Tongue (tissue), 2 donors: ENCODE results near the gene PCCA. TPM values are rescaled to one million over a fixed set of nuclear protein-coding genes. Genes with fewer than 3 reads are reported as not detected.

Source experiments
- DNase-seq: peaks from one replicate; pipeline ENCODE4 v3.0.0-alpha.2; 2015
- total RNA-seq: library from RNA; depleted of rRNA; stranded (reverse); fragments of >200 nt; gene quantifications from one replicate; pipeline ENCODE4 v1.2.3, GENCODE V29; 2014

The PCCA gene
- total RNA-seq, 1 donor from 2014 or later, result 59.7 TPM

DNA sequence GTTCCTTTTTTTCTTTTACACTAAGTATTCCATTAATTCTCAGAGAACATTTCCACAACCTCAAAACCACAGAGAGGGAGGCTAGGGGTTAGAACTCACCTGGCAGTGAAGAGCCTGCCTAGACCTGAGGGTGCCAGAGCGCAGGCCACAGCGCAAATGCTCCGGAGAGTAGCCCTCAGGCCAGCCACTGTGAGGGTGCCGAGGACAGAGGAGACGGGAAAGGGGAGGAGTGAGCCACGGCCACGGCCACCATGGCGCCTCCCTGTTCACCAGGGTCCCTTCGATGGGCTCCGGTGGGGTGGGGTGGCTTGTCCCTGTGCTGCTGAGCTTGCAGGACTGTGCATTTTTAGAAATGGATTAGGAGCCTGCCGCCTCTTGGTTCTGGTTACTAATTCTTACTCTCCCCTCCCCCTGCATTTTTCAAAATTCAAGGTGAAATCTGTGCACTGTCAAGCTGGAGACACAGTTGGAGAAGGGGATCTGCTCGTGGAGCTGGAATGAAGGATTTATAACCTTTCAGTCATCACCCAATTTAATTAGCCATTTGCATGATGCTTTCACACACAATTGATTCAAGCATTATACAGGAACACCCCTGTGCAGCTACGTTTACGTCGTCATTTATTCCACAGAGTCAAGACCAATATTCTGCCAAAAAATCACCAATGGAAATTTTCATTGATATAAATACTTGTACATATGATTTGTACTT is 440.9 kb downstream of the PCCA start:
- DNase-seq, result no peak

DNA sequence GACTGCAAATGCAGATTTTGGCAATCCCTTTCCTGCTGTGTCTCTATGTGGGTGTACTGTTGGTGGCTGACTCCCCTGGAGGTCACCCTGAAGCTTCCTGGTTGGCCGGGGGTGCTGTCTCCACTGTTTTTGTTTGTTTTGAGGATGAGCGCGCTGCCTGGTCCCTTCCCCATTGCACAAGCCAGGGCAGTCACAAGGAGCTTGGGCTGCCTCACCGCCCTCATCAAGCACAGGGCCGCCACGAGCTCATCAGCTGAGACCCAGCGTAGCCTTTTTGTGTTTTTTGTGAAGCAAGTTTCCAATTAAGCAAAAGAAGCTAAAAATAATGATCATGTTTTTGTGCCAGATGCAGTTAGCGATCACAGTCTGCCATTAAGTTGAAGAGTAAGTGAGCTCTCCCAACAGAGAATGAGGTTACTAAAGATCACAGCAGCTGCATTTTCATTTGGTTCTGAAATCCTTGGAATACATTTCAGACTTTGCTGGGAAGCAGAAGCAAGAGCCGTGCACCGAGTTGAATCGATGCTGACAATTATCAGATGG is 441.8 kb downstream of the PCCA start:
- DNase-seq, result peak; percentile 53

DNA sequence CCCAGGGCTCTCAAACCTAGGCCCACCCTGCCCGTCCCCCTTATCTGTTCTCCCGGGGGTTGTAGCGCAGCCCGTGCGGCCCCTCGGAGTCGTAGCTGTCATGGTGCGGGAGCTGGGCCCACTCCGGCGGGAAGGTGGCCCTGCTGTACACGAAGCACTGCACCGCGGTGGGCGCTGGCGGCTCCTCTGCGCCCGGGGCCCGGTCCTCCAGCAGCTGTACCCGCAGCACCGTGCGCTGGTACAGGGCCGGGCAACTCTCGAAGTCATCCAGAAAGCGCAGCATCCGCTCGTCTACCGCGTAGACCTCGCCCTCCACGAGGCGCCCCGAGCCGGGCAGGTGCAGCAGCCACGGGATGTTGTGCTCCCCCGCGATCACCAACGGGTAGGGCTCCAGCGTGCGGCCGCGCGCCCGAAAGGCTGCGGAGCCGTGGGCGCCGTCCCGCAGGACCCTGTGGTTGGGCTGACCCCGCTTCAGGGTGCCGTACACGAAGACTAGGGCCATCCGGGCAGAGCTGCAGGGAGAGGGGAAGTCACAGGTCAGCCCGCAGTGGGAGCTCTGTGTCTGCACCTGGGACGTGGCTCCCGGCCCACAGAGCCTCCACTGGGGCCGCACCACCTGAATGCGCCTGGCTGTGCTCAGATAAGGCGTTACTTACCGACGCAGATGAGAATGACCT is 443.3 kb downstream of the PCCA start:
- no peak for DNase-seq

DNA sequence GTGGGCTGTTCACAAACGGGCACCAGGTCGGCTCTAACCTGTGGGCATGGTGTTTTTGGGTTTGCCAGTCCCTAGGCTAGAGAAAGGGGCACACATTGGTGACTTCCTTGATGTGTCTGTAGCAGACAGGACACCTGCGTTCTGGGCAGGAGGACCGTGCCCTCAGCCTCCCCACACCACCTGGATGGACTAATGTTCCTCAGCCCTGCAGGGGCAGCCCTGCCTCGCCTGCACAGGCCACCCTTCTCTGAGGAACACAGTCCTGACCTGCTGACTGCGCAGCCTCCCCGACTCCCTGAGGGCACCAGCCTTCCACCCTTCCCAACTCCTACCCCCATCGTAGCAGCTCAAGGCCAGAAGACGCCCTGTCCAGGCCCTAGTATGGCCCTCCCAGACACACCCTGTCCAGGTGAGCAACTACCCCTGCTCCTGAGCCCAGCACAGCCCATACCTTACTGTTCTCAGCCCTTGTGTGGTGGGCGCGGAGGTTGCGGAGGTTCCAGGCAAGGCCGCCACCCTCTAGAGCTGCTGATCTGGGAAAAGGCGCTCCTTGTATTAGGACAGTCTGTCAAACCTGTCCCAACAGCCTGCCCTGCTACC is 444.0 kb downstream of the PCCA start:
- no peak for DNase-seq

DNA sequence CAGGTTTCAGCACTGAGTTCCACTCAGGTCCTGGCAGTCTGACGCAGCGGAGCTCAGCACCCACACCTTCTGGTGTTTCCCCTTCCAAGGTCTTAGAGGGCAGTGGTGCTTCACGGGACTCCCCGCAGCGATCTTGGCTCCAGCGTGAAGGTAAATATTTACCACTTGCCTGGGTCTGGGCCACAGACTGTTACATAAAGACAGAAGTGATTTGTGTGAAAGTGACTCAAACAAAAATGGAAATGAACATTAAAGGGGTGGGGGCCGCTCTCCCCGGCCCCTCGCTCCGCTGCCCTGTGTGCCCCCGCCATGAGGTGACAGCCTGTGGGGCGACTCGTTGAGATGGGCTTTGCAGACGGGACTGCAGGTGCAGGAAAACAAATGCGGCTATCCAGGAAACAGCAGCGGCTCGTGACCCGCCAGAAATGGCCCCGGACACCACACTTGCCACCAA is 444.7 kb downstream of the PCCA start:
- no peak for DNase-seq

DNA sequence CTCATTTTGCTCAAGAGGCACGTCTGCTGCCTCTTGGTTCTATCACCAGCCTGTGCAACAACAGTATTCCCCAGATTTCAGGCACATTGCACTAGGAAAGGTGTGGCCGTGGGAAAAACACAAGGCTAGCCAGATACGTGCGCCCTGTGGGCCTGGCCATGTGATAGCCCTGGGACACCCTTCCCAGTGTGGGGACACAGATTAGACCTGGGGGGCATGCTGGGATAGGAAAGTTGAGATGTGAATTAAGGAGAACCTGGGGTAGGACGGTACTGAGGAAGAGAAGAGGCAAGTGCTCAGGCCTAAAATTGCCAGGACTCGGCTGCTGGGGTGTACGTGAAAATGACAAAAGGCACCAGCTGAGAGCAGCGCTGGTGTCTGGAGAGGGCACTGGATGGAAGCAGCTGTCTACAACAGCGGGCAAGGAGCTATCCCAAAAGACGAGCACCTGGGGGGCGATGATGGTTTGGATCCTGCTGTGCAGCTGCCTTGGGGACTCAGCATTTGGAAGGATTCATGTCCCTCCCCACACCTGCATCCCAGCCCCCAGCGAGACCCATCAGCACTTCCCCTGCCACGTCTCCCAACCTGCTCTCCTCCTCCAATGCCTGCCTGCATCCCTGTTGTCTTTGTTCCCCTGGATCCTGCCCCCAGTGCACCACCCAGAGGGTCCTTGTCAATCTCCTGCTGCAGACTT is 445.4 kb downstream of the PCCA start:
- peak; percentile 28 for DNase-seq

DNA sequence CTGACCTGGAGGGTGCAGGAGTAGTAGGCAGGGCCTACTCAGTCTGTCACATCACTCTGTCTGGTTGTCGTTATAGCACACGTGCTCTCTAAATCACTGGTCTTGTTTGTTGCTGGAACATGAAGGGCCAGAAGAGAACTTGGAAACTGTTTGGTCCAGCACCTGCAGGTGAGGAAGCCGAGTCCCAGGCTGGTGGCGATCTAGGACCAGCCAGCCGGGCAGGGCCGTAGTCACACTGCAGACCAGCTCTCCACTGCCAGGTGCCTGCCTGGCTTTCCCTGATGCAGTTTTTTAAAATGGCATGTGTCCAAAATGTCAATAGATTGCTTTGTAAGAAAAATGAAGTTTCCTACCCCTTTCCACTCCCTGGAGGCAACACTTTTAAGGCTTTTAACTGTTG is 446.0 kb downstream of the PCCA start:
- DNase-seq, result no peak

DNA sequence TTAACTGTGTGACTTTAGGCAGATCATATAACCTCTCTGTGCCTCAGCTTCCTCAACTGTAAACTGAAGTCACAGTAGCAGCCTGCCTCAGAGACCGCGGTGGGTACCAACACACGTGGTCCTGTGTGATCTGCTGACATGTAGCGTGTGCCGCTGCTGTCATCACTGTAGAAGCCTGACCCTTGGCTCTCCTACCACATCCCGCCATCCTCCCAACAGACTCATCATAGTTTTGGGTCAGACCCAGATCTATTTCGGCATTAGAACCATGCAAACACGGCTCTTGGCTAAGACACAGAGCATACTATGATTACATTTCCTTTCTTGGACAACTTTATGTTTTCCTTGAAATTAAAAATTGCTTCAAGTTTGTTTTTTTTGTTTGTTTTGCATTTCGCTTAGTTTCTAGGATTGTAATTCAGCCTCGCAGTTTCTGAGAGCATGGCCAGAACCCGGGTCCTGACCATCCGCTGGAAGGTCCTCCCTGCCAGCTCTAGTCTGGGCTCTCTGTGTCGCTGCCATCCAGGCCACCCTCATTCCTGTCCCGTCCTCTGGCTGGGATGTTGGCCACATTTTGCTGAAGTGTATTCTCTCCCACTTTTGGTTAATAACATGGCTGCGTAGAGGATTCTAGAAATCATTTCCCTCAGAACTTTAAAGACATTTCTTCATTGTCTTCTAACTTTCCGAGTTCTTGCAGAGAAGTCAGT is 446.7 kb downstream of the PCCA start:
- DNase-seq, result peak; percentile 44

DNA sequence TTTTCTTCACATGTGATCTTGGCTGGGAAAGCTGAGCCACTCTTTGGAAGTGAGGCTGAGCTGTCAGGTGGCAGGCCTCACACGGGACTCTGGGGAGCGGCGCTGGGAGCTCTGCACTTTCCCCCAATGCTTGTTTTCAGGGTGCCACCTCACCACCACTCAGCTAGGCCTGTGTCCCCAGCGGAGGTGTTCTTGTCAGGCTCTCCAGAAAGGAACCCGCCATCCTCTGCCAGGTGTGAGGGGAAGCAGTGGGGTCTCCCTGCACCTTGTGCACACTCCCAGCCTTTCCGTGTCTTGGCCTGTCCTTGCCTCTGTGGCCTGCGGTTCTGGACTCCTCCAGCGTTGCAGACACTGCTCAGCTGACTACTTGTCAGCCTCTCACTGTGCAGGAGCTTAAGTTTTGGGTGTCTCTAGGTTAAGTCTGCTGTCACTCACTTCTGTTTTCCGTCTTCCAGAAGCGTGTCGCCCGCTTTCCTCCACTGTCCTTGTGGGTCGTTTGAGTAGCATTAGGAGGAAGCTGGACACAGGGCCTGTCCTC is 447.8 kb downstream of the PCCA start:
- no peak for DNase-seq

DNA sequence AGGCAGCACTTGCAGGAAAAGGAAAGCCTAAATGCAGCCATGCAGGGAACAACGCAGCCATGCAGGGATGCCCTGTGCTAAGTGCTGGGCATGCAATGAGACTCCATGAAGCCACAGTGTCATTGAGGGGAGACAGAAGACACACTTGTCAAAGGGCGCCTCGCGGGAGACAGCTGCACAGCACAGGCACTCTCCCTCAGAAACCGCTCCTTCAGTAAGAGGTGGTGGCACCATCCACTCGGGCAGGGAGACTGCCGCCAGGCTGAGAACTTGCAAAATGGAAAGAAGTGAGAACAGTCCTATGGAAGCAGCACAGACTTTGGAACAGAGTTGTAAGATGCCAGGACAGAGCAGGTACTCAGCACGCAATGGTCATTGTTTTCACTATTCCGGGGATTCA is 448.6 kb downstream of the PCCA start:
- no peak for DNase-seq

DNA sequence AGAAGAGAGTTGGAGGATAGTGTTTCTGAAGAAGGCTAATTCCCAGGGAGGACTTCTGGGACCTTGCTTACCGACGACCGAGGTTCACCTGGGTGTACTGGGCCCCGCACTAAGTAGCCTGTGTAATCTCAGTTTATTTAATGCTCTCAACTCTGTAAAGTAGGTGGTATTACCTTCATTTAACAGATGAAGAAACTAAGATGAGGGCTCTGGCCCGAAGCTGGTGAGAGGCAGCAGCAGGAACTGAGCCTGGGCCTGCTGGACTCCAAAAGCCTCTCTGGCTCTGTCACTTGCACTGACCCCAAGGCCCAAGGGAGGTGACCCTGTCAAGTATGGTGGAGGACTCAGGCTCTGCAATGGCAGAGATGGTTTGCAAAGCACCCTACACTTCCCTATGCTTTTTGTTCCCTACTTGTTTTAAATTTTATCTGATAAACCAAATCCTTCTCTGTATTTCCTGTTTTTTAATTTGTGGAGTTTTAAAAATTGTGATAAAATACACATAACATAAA is 449.1 kb downstream of the PCCA start:
- DNase-seq, result no peak

DNA sequence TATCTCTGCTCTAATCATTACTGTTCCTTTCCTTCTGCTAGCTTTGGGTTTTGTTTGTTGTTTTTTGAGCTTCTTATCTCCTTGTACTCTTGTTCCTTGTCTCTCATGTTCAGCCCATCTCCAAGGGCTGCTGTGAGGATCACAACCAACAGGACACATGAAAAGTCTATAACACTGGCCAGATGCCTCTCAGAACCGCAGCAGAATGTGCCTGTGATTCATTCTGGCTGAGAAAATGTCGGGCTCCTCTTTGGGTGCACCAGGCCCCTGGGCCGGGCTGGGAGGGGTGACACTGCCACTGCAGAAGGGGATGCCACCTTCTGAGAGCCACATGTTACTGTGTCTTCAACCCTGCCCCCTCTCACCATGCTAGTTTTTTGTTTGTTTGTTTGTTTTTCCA is 451.7 kb downstream of the PCCA start:
- no peak for DNase-seq

DNA sequence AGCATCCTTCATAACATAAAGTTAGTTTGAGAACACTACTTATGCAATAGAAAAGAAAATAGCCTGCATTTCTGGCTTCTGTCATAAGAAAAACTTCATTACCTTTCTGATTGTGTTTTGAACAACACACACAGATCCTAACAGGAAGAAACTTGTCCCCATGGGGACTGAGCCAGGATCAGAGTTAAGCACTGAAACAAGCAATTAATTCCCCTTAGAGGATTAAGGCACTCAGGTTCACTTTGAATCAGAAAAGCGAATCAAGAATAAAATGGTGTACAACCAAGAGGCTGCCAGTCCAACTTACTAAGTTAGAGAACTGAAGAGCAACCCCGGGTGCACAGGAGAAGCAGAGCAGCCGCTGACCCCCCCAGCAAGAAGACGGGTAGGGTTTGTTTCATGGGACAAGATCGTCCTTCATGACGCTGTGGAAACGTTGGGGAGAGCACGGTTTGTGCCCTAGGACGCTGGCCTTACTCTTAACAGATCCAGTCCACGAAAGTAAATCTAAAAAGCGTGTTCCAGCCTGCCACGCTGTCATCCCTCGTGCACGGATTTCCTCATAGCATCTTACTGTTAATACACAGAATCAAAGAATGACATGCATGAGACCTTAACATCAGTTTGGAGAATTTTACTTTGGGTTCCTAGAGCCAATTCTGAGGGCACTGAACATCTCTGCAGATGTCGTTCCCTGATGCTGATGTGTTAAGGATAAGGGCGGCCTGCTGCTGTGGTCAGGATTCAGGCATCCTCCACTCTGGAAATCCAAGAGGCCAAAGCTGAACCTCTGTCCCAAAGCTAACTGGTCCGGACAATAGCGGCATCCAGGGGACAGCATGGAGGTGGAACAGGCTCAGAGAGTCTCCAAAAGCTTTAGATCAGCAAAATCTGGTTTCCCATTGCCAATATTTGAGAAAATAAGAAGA is 453.3 kb downstream of the PCCA start:
- peak; percentile 51 for DNase-seq

DNA sequence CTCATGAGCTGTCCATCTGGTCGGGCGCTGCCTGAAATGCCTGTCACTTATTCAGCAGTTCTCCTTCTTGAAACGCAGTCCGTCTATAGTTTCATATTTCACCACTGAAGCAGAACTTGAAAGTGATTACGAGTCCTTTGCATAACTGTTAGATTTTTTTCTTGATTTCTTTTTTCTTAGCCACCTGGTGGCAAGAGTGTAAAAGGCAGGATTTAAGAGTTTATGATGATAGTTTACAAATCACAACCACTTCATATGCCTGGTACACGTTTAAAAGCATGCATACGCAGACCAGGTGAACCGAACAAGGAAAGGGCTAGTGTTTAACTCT is 453.9 kb downstream of the PCCA start:
- DNase-seq, result peak; percentile 62

DNA sequence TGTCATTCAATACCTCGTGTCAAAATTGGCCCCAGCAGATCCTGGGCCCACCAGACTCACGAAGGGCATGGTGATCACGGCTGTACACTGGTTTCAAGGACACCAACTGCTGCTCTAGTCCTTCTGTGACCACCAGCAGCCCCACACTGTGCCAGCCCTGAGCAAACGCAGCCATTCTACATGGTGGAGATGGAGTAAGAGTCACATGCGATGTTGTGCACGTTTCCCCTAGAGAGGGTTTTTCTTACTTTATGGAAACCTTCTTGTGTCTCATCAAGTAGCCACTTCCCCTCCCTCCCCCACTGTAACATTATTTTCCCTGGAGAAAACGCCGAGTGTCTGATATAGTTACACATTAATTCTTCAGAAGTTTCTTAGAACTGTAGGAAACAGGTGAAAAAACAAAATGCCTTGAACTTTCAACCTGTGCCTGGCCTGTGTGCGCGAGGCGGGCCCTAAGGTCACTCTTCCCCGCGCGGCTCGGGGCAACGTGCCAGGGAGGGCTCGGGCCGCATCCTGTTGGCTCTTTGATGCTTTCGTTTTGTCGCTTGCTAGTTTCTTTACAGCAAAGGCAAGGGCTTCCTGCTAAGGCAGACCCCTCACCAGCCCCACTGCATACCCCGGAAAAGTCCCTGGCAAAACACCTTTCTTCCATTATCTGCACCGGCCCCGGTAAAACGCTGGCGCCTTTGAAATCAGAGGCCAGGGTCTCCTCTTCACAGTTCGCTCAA is 455.1 kb downstream of the PCCA start:
- DNase-seq, result no peak

DNA sequence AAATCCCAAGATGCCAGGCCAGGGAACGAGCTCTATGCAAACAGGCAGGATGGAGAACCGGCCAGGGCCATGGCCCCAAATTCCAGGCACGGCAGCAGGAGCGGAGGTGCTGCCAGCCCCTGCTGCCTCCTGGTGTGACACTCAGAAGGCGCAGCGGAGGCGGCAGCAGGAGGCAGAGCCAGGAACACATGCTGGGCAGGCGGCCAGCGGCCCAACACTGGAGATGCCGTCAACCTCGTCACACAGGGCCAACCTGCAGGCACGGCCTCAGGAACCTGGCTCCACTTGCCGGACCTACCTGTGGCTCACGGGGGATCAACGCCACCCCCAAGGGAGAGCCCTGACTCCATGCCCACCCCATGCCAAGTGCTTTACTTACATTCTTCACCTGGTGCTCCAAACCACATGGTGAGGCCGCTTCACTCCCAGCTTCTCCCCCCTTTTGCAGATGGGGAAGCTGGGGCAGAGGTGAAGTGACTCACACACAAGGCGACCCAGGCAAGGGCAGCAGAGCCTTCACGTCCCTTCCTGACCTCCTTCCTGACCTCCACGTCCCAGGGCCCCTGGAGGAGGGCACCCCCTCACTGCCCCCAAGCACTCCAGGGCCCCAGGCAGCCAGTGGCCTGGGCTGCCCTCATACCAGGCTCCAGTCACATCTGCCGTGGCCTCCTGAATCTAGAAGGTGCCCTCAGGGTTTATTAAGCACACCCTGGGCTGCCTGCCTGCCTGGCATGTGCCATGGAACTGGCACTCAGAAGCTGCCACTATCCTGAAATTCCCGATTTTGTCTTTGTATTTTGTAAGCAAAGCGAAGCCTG is 456.2 kb downstream of the PCCA start:
- DNase-seq, result no peak

DNA sequence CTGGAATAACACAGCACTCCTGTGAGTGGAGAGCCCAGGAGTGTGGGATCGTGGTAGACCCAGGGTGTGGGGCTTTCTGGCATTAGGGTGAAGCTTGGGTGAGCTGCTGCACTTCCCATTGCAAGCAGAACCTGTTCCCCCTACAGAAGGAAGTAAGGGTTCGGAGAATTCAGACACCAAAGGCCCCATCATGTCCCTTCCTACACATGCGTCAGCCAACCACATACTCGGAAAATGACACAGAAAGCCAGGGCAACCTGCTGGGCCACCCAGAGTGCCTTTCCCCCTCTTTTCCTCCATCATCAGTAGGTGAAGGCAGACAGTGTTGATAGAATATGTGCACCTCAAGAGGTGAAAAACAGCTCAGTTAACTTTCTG is 456.8 kb downstream of the PCCA start:
- DNase-seq, result no peak

DNA sequence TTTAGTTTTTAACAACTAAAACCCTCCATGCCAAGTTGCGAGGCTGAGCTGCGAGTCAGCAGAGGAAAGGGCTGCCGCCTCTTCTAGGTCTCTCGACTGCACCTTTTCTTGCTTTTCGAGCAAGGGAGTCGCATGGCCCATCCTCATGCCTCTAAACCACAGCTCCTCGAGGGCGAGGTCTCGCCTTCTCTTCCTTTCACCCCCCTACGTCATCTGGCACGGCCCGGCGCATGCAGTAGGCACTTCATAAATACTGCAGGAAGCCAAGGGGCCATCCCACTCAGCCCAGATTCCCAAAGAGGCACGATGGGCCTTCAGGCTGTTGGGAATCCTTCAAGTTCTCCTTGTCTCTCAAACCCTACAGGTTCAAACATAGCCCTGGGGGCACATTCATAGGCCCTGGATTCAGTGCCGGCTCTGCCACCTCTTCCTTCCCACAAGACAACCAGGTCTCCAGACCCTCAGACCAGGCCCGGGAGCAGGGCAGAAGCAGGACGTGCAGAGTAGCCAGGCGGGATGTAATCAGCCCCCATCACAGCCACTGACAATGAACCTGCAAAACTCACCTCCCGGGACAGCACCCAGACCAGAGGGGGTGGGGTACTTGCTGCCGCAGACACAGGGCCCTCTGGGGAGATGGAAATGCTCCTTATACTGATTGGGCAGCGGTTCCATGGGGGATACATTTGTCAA is 458.0 kb downstream of the PCCA start:
- no peak for DNase-seq
